Posterior cingulate gyrus (tissue), 11 donors: Measurements from ENCODE around the gene CCDC93.
"Not testable (repeated sequence)": the region's sequence is repeated elsewhere in the genome, so short reads cannot be mapped to it uniquely, and the experiment has no call there.

Source experiments
- DNase-seq, 10 donors: peaks; one replicate each; pipeline versions ENCODE4 v3.0.0 to v3.0.0-alpha.2; 2020 to 2021; ENCODE audit warnings: mixed read lengths in 3 of 10
- intact Hi-C: fragments of 100-400 bp; cut with DNase I; formaldehyde crosslinking; loops from one replicate; pipeline ENCODE4 v1.15.1; 2023

CCDC93 gene

GRCh38 chr2:117930775-117931174 lies 83.1 kb downstream of the CCDC93 start:
- DNase-seq, result no peak
- intact Hi-C loops, result no loop called here

- DNase-seq, intact Hi-C loops: not testable (repeated sequence)
Observed at GRCh38 chr2:117923471-117923870, 90.4 kb downstream of the CCDC93 start.

- no peak for DNase-seq
- intact Hi-C loops, result no loop called here
Observed at GRCh38 chr2:117921520-117921919, 92.3 kb downstream of the CCDC93 start.

DNA sequence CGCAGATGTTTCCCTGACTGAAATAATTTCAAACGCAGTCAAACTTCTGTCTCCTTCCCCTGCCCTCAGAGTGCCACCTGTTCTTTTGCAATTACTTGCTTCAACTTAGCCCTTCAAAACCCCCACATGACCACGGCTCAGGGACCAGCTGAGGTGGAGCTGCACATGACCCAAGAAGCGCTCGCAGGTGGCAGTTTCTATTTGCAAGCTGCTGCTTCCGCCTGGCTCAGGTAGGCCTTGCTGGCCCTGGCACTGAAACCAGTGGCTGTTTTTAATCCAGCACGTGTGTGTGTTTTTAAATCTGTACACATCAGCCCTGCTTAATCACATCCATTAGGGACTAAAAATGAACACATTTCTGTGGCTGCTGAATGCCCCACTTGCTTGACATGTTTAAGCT lies 95.3 kb downstream of the CCDC93 start:
- DNase-seq, result peak in 1 of 10 donors; percentile 65
- intact Hi-C loops, result no loop called here

DNA sequence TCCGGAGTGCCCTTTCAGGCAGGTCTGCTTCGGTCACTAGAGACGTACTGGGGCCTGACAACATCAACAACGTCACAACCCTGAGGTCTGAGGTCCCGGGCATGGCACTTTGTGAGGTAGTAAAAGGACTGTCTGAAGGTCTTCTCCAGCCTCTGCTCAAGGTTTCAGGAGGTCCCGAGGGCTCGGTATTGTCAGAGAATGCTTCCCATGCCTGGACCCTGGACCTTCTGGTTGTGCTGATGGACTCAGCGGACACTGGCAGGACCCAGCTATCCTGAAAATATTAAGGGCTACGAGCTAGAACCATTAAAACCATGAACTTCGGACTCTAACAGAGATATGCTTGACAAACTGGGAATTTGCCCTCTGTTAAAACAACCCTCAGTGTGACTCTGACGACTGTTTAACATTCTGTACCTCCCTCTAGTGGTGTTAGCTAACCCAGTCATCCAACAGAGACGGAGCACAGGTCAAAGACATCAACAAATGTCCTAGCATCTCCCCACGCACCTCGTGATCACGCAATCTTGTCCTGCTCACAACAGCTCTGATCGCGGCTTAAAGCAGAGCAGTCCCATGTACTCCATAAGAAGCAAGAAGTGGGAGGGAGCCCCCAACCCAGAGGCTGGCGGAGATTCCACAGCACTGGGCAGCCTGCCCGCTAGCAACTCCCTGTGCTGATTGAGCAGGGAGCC lies 96.5 kb downstream of the CCDC93 start:
- intact Hi-C loops, result no loop called here

DNA sequence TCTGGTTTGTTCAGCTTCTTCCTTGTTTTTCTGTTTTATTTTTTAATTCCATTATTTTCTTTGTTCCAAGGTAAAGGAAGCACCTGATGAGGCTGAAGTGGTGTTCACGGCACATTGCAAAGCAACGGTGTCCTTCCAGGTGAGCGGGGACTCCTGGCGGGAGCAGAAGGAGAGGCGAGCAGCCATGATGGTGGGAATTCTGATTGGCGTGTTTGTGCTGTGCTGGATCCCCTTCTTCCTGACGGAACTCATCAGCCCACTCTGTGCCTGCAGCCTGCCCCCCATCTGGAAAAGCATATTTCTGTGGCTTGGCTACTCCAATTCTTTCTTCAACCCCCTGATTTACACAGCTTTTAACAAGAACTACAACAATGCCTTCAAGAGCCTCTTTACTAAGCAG lies 110.9 kb downstream of the CCDC93 start:
- intact Hi-C loops, result no loop called here
- no peak for DNase-seq

More for the DNA sequence above, 96.5 kb downstream of the CCDC93 start:
- DNase-seq, result peak in 2 of 10 donors; percentile 57 to 81

GRCh38 chr2:117888897-117889296 lies 125.0 kb downstream of the CCDC93 start:
- DNase-seq, result no peak
- intact Hi-C loops, result no loop called here

- intact Hi-C loops, result no loop called here
Observed at GRCh38 chr2:117885308-117885707, 128.6 kb downstream of the CCDC93 start.

GRCh38 chr2:117879003-117879402 lies 134.9 kb downstream of the CCDC93 start:
- intact Hi-C loops, result no loop called here
- no peak for DNase-seq

More at GRCh38 chr2:117885308-117885707, 128.6 kb downstream of the CCDC93 start:
- no peak for DNase-seq

GRCh38 chr2:117875786-117876185 lies 138.1 kb downstream of the CCDC93 start:
- no peak for DNase-seq
- intact Hi-C loops, result no loop called here
